GM18867 (cell line): Measurements from ENCODE around the gene TAS2R5.
"Not testable (repeated sequence)": the region's sequence is repeated elsewhere in the genome, so short reads cannot be mapped to it uniquely, and the experiment has no call there.

ENCODE experiments used
- ATAC-seq: cut with Tn5 transposase; IDR thresholded peaks from one replicate; pipeline ENCODE4 v1.9.1; 2021; ENCODE audit warnings: mild to moderate bottlenecking, moderate library complexity; ENCODE audit not compliant: unreplicated experiment

The TAS2R5 gene, protein sequence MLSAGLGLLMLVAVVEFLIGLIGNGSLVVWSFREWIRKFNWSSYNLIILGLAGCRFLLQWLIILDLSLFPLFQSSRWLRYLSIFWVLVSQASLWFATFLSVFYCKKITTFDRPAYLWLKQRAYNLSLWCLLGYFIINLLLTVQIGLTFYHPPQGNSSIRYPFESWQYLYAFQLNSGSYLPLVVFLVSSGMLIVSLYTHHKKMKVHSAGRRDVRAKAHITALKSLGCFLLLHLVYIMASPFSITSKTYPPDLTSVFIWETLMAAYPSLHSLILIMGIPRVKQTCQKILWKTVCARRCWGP

DNA sequence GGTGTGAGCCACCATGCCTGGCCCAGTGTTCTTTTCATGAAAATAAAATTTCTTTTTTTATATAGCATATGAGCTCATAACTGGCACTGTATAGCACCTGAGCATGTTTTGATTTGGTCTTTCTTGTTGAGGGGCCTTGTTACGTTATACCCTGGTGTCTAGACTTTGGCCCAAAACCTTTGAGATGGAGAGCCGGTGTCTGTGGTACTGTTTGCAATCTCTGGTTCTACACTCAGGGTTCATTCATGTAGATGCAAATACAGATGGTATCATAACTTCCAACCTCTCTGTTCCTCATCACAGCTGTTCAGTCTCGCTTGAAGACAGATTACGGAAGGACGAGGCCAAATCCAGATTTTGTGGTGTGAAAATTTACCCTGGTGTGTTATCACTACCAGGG lies at the start of gene TAS2R5:
TSS of gene TAS2R5 (plus strand) at position 301 of the 400 bp plus-strand sequence. CDS start 145 bp downstream, outside the sequence.
- ATAC-seq = no peak

GRCh38 chr7:141742229-141742628 lies 47.8 kb upstream of the TAS2R5 start:
- ATAC-seq = no peak

DNA sequence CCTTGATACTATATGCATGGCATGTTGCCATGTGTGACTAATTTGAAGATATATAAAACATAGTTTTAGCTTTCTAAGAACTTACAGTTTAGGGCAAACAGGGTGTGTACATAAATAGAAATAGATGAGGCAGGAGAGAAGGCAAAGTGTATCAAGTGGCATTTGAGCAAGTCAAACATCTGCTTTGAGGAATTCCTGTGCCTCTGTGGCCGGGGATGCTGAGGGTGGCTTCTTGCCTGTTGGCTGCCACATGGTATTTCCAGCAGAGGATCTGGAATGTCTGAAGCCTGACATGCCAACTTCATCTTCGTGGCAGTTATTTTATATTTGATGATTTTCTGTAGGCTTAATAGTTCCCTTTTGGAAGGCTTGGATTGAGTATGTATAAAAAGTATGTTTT lies 45.9 kb upstream of the TAS2R5 start:
- no peak for ATAC-seq

GRCh38 chr7:141748396-141748795 lies 41.6 kb upstream of the TAS2R5 start:
- no peak for ATAC-seq

DNA sequence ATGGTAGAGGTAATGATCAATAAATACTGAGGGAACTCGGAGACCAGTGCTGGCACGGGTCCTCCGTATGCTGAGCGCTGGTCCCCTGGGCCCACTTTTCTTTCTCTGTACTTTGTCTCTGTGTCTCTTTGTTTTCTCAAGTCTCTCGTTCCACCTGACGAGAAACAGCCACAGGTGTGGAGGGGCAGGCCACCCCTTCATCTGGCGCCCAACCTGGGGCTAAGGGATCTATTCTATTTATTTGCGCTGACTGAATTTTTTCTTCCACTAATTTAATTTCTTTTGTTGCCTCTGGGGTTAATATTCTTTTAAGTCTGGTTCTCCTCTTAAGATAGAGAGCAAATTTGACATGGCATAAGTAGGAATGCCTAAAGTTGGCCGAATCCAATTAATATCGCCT lies 38.1 kb upstream of the TAS2R5 start:
- ATAC-seq = not testable (repeated sequence)

DNA sequence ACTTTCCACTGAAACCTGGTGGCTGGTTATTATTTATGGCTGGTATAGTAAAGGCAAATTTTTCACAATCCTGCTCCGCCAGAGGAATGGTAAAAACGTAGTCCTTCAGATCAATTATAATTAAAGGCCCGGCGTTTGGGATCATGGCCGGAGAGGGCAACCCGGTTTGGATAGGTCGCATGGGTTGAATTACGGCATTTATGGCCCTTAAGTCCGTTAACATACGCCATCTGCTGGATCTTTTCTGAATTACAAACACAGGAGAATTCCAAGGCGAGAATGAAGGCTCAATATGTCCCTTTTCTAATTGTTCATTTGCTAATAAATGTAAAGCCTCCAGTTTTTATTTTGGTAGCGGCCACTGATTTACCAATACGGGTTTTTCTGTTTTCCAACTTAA lies 37.4 kb upstream of the TAS2R5 start:
- ATAC-seq = no peak

- no peak for ATAC-seq
Observed at GRCh38 chr7:141754939-141755338, 35.1 kb upstream of the TAS2R5 start.

DNA sequence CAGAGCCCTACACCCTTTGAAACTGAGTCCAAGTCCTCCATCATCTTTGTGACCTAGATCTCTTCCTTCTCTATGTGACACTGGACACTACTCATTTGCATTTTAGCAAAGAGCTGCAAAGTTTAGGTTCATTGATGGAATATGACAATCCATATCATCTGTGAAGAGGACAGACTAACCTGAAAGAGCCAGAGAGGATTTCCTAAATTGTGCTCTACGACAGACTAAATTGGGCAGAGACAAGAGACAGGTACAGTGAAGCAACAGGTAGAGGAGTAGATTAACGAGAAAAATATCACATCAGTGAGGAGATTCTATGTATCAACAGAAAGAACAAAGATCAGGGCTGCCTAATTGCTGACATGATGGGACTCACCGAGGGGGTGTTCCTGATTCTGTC lies 26.2 kb upstream of the TAS2R5 start, which contains the start of gene TAS2R3:
TSS of gene TAS2R3 (plus strand) at position 301 of the 400 bp plus-strand sequence. CDS start at position 363, 62 bp downstream.
- no peak for ATAC-seq

GRCh38 chr7:141770083-141770583 lies 19.9 kb upstream of the TAS2R5 start:
- ATAC-seq = not testable (repeated sequence)

DNA sequence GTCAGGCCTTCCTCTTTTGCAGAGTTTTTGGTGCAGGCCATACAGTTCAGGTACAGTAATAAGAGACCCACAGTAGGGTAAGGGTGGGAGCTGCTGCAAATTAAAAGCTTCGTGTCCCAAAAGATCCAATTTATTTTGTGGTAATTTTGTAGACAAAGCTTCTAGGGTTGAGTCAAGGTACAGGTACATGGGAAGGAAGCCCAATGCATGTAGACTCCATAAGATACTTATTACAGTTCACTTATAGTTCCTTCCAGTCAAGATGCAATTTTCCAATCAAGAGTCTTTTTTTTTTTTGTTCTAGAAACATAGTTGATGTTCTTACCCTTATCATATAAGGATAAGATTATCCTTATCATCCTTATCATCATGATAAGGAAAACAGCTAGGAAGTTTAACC lies 13.6 kb upstream of the TAS2R5 start, which contains the start of gene TAS2R4:
TSS of gene TAS2R4 (plus strand) at position 301 of the 400 bp plus-strand sequence. CDS start 1,815 bp downstream, outside the sequence.
- ATAC-seq = no peak

DNA sequence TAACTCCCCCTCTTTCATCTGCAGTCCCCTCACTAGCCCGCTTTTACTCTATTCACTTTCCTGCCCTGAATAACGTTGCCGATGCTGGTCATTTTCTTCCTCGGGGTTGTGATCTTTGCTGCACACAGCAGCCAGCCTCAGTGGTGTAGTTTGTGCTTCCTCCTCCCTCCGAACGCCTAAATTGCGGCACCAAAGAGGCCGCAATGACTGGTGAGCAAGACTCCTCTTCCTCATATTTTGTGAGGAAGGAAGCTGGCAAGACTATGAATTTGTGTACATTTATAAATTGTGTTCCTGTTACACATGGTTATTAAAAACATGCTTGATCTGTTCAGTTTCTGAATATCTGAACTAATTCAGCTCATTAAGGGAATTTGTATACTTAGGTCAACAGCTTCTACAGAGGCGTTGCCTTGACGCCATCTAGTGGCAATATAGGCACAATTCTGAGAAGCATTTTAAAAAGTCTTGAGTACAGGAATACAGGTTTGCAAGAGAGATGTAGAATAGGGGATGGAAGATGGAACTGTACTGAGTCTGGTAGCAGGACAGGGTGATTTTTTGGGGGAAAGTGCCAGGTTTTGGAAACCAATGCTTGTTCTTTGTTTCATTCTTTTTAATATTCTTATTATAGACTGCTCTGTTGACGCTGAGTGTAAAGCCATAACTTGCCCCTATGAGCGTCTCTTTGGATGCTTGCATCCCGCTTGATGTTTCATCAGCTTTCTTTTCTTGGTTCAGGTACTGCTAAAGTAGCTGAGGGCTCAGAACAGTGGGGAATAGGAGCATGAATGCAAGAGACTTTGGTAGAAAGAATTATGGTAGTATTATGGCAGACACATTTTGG lies 4.1 kb upstream of the TAS2R5 start:
- ATAC-seq = peak; percentile 88

DNA sequence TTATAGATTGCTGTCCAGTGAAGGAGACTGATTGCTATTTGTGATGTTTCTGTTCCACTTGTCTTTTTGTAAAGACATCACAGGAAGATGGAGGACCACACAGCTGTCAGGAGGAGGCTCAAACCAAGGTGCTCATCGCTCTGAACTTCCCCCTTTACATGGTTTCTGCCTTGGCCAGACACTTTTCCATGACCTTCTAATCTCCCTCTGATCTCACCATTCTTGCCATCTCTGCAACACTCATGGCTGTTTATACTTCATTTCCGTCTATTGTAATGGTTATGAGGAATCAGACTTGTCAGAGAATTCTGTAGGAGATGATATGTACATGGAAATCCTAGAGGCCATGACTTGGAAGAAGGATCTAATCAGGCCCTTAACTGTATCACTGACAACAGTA lies 1.7 kb upstream of the TAS2R5 start:
- ATAC-seq = no peak

DNA sequence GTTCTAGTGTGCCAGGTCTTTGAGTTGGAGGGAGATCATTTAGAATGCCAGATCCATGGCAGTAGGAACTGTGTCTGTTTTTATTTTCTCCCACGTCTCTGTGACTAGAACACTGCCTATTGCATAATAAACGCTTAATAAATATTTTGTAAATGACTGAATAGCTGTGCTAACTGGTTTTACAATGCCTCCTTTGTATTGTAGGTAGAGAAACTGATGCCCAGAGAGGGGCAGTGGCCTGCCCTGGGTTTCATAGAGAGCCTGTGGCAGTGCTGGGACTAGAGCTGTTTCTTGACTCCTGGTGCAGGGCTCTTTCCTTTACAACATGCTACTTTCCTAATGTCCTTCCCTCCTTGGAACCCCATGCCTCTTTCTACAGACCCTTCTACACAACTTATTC lies 2.5 kb downstream of the TAS2R5 start:
- ATAC-seq = no peak

GRCh38 chr7:141820067-141820466 lies 30.1 kb downstream of the TAS2R5 start:
- no peak for ATAC-seq

- not testable (repeated sequence) for ATAC-seq
Observed at GRCh38 chr7:141822432-141822831, 32.4 kb downstream of the TAS2R5 start.

DNA sequence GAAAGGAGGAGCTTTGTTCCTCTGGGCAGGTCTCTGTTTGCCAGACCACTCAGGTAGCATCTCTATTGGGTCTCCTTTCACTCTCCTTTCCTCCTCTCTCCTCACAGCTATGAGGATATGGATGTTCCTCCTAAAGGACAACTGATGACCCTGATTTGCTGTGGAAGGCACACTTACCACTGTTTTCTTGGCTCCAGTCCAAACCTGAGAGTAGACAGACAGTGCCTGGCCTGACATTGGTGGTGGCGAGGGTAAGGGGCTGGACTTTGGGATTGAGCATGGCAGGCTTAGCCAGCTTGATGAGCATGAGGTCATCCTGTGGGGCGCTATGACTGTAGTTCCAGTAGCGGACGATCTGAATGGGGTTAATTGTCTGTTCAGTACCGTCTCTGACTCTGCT lies 47.7 kb downstream of the TAS2R5 start:
- no peak for ATAC-seq

DNA sequence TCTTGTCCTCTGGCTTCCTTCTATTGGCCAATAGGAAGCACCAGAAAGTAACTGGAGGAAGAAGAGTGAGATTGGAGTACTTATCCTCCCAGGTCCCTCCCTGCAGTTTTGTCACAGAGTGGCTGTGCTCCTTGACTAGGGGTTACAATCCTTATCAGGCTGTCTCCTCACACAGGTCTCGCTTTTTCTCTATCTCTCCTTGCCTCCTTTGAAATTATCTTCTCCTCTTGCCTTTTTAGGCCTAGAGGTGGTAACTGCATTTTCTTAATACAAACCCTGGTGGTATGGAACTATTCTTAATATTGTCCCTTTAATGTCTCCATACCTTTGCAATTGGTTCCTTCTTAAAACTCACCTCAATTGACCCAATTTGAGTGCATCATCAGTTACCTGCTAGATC lies 48.6 kb downstream of the TAS2R5 start:
- no peak for ATAC-seq

DNA sequence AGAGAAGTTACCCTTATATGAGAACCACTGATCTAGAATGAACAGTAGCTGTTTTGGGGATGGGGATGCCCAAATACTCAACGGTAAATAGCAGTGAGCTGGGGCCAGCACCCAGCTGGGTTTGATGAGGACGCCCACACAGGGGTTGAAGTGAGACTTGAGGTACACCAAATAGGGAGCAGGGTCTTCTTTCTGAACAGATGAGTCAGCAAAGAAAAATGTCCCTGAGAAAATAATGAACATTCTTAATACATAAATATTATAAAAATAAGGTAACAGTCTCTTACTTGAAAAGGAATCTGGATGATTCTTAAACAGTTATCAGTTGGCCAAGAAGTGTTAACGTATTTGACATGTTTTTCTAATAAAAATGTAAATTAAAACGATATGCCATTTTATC lies 49.2 kb downstream of the TAS2R5 start:
- ATAC-seq = no peak

GRCh38 chr7:141840708-141841107 lies 50.7 kb downstream of the TAS2R5 start:
- no peak for ATAC-seq
